Activated naive CD4-positive, alpha-beta T cell treated with anti-CD3 and anti-CD28 coated beads, Interleukin-2, amount 50 U/mL, for 72 hours (primary cell): ENCODE measurements around the gene NKX2-8. TPM values are rescaled to one million over a fixed set of nuclear protein-coding genes. Genes with fewer than 3 reads are reported as not detected.
"Not testable (repeated sequence)": the region's sequence is repeated elsewhere in the genome, so short reads cannot be mapped to it uniquely, and the experiment has no call there.

ENCODE experiments used
- ATAC-seq, 2 donors: fragments of 150-1000 bp; cut with Tn5 transposase; 2 replicates each; pipeline ENCODE4 v1.10.0; 2021; ENCODE audit warnings: mild to moderate bottlenecking in 2 of 2, moderate library complexity in 2 of 2
- DNase-seq, 2 donors: peaks; one replicate each; pipeline ENCODE4 v3.0.0; 2021 to 2022; ENCODE audit warnings: low spot score in 2 of 2
- H3K27ac Mint-ChIP-seq, 2 donors: one replicate each; pipeline ENCODE4 v1.8.0; 2022; ENCODE audit warnings: mild to moderate bottlenecking in 2 of 2, mixed read lengths in 2 of 2
- H3K36me3 Mint-ChIP-seq, 2 donors: one replicate each; pipeline ENCODE4 v1.8.0; 2022; ENCODE audit warnings: mixed read lengths in 2 of 2
- H3K9me3 Mint-ChIP-seq, 2 donors: one replicate each; pipeline ENCODE4 v1.8.0; 2022; ENCODE audit warnings: mixed read lengths in 2 of 2
- total RNA-seq, 2 donors: library from RNA; stranded (reverse); gene quantifications; one replicate each; pipeline ENCODE4 v1.2.3, GENCODE V29; 2022

Gene NKX2-8
- total RNA-seq, 2 donors from 2014 or later: not detected

DNA sequence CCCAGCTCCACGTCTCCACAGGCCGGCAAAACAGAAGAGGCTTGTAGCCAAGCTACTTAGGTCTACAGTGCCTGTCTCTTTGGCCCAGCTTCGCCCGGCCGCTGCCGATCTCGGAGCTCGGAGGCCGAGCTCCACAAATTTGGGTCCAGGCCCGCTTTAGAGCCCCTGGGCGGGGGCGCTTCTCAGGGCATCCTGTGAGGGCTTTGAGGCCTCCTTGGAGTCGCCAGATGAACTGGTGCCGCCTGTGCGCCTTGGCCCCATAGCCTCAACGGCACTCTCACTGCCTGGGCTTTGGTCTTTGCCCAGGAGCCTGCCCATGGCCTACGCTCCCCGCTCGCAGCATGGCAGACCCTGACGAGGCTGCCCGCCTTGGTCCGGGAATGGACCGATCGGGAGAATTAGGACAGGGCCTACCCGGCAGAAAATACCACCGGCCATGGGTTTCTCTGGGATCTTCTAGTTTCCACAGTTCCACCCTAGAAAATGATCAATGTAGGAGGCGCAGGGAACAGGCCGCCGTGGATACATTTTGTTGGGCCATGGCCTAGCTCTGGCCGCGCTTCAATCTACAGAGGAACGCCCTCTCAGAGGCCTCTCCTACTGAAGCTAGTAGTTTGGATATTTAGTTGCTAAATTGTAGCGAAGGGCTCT, 953 bp upstream of the NKX2-8 start:
- no peaks in the 10 kb centered on the region for H3K9me3 Mint-ChIP-seq
- no peak for ATAC-seq
- no peak overlapping the region for H3K27ac Mint-ChIP-seq
- no peak for DNase-seq
- no peaks in the 10 kb centered on the region for H3K36me3 Mint-ChIP-seq

- DNase-seq (no peak), ATAC-seq (no peak)
- Mint-ChIP-seq H3K36me3 (no peaks in the 10 kb centered on the region), H3K9me3 (no peaks in the 10 kb centered on the region), H3K27ac (no peak overlapping the region)
These were observed 444 bp upstream of the NKX2-8 start for GRCh38 chr14:36582874-36583241.

DNA sequence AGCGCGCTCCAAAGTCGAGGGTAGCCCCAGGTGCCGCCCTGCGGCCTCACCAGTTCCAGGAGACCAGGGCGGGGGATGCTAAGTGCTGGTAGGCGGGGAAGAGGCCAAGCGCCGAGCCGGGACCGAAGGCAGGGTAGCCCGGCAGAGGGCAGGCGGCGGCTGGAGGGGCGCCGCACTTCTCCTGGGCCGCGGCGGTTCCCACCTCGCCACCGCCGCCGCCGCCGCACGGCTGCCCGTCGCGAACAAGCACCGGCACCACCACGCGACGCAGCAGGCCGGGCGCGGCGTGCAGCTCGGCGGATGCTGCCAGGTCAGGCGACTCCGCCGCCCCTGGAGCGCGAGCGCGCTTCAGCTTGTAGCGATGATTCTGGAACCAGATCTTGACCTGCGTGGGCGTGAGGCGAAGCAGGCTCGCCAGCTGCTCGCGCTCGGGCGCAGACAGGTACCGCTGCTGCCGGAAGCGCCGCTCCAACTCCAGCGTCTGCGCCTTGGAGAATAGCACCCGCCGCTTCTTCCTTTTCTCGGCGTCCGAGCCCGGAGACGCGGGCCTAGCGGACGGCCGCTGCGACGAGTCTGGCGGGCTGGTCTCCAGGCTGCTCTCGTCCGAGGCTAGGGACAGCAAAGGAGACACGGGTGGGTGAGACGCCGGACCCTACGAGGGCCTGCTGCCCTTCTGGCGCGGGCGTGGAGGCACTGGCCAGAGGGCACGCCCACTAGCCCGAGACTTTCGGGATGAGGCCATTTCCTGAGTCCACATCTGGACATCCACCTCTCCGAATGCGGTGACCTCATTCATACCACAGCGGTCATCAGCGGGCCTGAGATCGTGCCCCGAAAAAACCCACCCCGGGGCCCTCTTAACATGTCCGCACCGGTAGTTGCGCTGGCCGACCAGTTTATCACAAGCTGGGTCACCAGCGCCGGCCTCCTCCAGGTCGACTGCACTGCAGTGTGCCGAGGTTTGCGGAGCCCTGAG, 1.3 kb downstream of the NKX2-8 start:
- Mint-ChIP-seq H3K36me3 (no peaks in the 10 kb centered on the region), H3K9me3 (no peaks in the 10 kb centered on the region), H3K27ac (no peak overlapping the region)
- ATAC-seq (peak in 1 of 2 donors; percentile 44), DNase-seq (peak in 1 of 2 donors; percentile 21)

DNA sequence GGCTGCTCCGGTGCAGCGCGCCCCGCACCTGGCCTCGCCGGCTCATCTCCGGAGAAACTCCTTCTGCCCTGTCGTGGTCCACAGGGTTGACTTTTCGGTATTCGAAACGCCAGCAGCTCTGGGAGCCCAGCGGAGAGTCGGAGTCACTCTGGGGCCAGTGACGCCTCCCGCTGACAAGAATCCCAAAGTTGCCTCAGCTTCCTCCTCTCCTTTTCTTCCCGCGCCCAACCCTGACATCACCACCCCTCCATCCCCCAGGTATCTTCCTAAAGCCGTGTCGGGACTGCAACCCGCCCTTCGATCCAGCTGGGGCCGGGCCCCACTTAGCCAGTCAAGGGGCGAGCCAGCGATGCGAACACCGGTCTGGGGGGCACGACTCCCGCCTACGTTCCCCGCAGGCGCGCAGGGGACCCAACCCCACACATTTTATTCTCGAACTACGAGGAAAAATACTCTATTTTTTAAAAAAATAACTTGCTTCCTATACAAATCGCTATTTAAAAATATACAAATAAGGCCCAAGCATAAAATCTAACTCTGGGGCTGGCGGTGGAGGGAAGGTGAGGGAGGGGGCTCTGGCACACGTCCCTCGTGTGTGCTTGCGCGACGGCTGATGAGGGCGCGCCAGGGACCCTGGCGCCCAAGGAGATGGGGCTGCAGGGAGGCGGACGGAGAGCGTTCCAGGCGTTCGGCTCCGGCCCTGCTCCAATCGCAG, 2.1 kb downstream of the NKX2-8 start:
- no peaks in the 10 kb centered on the region for H3K9me3 Mint-ChIP-seq
- no peaks in the 10 kb centered on the region for H3K36me3 Mint-ChIP-seq
- no peak for ATAC-seq
- H3K27ac Mint-ChIP-seq: no peak overlapping the region
- no peak for DNase-seq

DNA sequence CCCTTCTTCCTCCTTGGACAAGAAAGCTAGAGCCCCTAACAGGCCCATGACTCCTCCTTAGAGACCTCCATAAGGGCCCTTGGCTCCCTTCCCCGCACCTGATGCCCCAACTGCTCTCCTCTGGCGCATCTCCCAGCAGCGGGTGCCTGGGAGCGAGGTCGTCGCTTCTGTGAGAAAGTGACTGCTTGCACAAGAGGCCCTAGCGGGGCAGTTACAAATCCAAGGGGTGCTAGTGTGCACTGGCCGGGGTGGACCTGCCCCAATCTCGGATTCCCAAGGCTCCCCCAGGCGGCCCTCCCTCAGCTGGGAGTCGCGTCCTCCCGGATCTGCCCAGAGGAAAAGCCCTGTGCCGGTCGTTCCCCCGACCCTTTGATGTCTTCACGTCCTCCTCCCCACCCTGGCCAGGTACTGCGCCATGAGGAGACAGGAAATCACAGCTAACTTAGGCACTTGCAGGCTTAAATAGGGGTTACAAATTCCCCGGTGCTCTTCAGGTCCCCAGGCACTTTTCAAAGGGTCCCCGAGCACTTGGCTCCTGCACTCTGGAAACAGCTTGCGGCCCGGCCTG, 2.8 kb downstream of the NKX2-8 start:
- no peak overlapping the region for H3K27ac Mint-ChIP-seq
- H3K36me3 Mint-ChIP-seq: no peaks in the 10 kb centered on the region
- no peak for DNase-seq
- ATAC-seq: no peak
- no peaks in the 10 kb centered on the region for H3K9me3 Mint-ChIP-seq

DNA sequence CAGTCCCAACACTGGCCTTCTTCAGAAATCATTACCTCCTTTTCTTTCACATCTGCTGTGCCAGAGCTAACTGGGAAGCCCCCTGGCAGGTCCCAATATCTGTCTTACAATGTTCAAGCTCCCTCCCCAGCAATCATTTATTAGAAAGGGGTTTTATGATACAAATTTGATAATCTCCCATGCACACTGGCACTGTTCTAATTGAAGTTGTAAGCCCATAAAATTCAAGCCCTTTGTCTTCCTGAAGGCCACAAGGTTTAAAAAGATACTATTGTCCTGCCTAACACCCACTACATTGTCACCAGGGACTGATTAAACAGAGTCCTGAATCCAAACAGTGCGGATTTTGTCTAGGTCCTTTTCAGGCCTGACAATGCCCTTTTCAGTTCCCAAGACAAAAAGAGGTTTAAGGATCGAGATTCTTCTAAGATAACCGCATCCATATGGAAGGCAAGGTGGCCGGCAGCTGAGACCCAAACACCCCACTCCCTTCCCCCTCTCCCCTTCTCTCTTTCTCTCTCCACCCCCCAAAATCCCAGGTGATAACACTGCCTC, 3.3 kb downstream of the NKX2-8 start:
- Mint-ChIP-seq H3K27ac (no peak overlapping the region), H3K36me3 (no peaks in the 10 kb centered on the region), H3K9me3 (no peaks in the 10 kb centered on the region)
- DNase-seq: no peak
- no peak for ATAC-seq

- Mint-ChIP-seq H3K9me3 (peaks cover 0 to 9% of the 10 kb centered on the region in 2 donors), H3K36me3 (no peaks in the 10 kb centered on the region), H3K27ac (no peak overlapping the region)
- DNase-seq (no peak), ATAC-seq (no peak)
These were observed 12.3 kb downstream of the NKX2-8 start for GRCh38 chr14:36570065-36570464.

DNA sequence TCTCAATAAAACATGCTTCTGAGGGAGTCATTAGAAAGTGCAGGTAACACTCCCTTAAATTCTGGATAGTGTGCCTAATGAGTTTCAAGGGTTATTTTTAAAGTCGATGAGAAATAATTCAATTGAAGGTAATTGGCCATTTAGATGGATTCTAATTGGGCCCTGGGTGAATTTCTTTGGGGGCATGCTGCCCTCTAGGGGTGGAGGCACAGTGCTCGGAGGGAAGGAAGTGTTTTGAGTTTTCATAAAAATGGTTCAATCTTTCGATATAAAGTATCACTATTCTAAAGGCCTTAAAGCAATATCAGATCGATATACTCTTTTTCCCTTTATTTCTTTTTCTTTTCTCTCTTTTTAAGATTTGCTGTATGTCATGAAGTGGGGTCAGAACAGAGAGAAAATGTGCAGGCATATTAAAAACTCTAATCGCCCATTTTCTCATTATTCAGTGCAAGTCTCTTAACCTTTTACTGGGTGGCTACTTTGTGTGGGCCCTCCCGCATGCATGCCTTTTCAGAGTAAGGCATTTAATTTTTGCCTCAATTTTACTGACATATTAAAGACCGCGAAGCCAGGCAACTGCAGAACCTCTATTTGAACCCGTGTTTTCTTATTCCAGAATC, 25.5 kb downstream of the NKX2-8 start:
- DNase-seq (peak in 1 of 2 donors; percentile 30), ATAC-seq (peak in 1 of 2 donors; percentile 48)
- Mint-ChIP-seq H3K27ac (peak overlapping the region in 1 of 2 donors; percentile 36), H3K9me3 (no peaks in the 10 kb centered on the region), H3K36me3 (no peaks in the 10 kb centered on the region)

DNA sequence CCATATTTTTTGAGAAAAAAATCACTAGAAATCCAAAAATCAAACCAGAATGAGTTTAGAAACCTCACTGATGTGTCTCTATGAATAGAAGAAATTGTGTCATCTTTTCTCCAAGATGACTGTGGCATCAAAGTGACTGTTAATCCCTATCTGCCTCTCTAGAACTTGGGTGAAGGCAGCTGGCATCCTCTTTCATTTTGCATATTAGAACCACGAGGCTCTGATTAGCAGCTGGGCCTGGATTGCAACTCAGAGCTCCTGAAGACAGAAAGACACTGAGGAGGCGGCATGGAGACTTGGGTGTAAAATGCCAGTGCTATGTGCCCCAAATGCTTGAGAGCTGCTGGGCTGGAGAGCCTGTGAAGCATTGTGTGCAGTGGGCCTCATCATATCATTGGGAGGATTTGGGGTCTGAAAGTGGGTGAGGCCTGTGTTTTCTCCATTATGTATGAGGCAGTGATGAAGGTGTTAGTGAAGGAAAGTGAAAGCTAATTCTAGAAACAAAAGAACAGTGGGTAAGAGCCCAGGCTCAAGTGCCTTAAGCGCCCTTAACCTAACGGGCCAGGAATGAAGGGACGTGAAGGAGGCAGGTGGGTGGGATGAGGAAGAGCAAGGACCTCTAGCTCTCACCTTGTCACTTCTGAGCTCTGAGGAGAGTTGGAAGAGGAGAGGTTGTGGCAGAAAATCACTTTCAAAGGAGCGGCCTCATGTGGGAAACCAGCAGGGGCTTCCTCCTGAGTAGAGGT, 26.2 kb downstream of the NKX2-8 start:
- no peak for ATAC-seq
- Mint-ChIP-seq H3K36me3 (no peaks in the 10 kb centered on the region), H3K27ac (peak overlapping the region in 1 of 2 donors; percentile 36), H3K9me3 (no peaks in the 10 kb centered on the region)
- no peak for DNase-seq

DNA sequence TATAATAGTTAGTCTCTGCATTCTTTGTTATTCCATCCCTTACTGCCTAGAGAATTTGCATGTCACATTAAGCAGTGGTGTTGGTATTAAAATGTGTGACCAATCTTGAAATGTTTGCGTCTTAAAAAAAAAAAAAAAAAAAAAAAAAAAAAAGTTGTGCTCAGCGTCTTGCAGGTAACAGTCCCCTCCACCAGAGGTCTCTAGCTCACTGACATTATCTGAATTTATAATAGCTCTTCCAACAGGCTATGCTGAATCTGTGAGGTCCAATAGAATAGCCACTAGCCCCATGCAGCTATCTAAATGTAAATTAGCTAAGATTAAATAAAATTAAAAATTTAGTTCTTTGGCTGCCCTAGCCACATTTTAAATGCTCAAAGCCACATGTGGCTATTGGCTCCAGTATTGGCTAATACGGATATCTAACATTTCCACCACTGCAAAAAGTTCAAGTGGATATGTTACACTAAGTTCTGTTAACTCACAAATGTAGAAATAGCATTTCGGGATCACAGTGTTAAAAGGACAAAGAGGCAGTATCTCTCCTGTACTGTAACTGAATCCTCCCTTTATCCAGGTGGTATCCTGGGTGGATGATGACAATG, 28.7 kb downstream of the NKX2-8 start:
- peak in 1 of 2 donors; percentile 55 for ATAC-seq
- H3K27ac Mint-ChIP-seq: no peak overlapping the region
- no peak for DNase-seq
- H3K9me3 Mint-ChIP-seq: no peaks in the 10 kb centered on the region
- no peaks in the 10 kb centered on the region for H3K36me3 Mint-ChIP-seq

GRCh38 chr14:36550899-36551298, 31.5 kb downstream of the NKX2-8 start:
- Mint-ChIP-seq H3K9me3 (no peaks in the 10 kb centered on the region), H3K27ac (no peak overlapping the region), H3K36me3 (no peaks in the 10 kb centered on the region)
- DNase-seq (no peak), ATAC-seq (no peak)

DNA sequence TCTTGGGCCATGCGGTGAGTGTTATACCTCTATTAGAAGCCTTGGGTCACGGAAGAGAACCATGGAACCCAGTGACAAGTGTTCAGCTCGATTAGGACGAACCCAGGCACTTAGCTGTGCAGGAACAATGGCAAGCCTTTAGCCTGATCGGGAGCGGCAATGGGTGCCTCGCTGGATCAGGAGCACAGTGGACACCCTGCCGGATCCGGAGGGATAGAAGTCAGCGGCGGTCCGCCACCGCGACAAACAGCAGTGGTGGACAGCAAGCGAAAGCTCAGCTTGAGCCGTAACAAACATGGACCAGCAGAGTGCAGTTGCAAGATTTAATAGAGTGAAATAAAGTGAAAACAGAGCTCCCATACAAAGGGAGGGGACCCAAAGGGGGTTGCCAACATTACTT, 38.1 kb downstream of the NKX2-8 start:
- not testable (repeated sequence) for H3K36me3 Mint-ChIP-seq, ATAC-seq, H3K9me3 Mint-ChIP-seq, DNase-seq, H3K27ac Mint-ChIP-seq

- DNase-seq (no peak), ATAC-seq (no peak)
- Mint-ChIP-seq H3K27ac (no peak overlapping the region), H3K9me3 (peaks cover 10 to 20% of the 10 kb centered on the region in 2 donors), H3K36me3 (peaks cover 0 to 13% of the 10 kb centered on the region in 2 donors)
These were observed 44.4 kb downstream of the NKX2-8 start for GRCh38 chr14:36538051-36538450.
